Tibial nerve (tissue), 4 donors: ENCODE results near the gene GALNT10.

Source experiments
- EP300 ChIP-seq, 2 donors: sonication (generic); formaldehyde crosslinking; IDR thresholded peaks; one replicate each; pipeline ENCODE4 v1.6.1; 2017; ENCODE audit warnings: antibody characterized with exemption in 2 of 2, mild to moderate bottlenecking in 1 of 2
- POLR2A ChIP-seq, 2 donors: fragments of 450-650 bp; IDR thresholded peaks; one replicate each; pipeline ENCODE4 v1.6.1; 2017; ENCODE audit warnings: antibody characterized with exemption in 2 of 2, mild to moderate bottlenecking in 2 of 2, moderate library complexity in 2 of 2
- TF ChIP-seq, protein P1 (sequence below), 5 experiments: fragments of 200-600 bp in 3 of 5; fragments of 450-650 bp in 2 of 5; sonication (generic) in 3 of 5; IDR thresholded peaks; one replicate each; pipeline ENCODE4 v1.5.1; 2016 to 2019; ENCODE audit warnings: antibody characterized with exemption in 5 of 5, mild to moderate bottlenecking in 3 of 5, moderate library complexity in 2 of 5

DNA sequence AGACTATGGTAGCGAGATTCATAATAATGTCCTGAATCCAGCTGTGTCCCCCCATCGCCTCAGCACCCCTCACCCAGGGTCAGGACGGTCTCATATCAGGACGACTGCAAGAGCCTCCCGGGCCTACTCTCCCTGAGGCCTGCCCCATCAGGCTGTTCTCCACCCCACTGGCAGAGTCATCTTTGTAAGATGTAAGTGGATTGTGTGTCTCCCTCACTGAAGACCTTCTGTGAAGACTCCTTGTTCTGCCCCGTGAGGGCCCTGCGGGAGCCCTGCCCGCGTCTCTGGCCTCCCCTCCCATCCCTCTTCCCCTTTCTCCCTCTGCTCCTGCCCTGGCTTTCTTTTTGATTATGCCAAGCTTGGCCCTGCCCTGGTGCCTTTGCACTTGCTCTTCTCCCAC is 211.4 kb downstream of the GALNT10 start:
- TF ChIP-seq, protein P1, sequence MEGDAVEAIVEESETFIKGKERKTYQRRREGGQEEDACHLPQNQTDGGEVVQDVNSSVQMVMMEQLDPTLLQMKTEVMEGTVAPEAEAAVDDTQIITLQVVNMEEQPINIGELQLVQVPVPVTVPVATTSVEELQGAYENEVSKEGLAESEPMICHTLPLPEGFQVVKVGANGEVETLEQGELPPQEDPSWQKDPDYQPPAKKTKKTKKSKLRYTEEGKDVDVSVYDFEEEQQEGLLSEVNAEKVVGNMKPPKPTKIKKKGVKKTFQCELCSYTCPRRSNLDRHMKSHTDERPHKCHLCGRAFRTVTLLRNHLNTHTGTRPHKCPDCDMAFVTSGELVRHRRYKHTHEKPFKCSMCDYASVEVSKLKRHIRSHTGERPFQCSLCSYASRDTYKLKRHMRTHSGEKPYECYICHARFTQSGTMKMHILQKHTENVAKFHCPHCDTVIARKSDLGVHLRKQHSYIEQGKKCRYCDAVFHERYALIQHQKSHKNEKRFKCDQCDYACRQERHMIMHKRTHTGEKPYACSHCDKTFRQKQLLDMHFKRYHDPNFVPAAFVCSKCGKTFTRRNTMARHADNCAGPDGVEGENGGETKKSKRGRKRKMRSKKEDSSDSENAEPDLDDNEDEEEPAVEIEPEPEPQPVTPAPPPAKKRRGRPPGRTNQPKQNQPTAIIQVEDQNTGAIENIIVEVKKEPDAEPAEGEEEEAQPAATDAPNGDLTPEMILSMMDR (IDR thresholded peaks at IDR 0.05), result no peak
- TF ChIP-seq EP300 (IDR thresholded peaks at IDR 0.05) (no peak), POLR2A (IDR thresholded peaks at IDR 0.05) (no peak)
